OCI-LY3 (cell line): ENCODE results near the gene CALM1.
"Not testable (repeated sequence)": the region's sequence is repeated elsewhere in the genome, so short reads cannot be mapped to it uniquely, and the experiment has no call there.

ENCODE experiments used
- H2AFZ ChIP-seq: fragments of 200-600, 300-600 bp; shearing (Covaris generic); 2 replicates; pipeline ENCODE4 v1.6.0; 2014; ENCODE audit warnings: antibody characterized with exemption, low read depth, low read length
- H3K27ac ChIP-seq: fragments of 200-600, 300-600 bp; sonication (generic); 2 replicates; pipeline ENCODE4 v1.5.1; 2014; ENCODE audit warnings: mild to moderate bottlenecking, low read length, moderate library complexity, mixed read lengths
- H3K27me3 ChIP-seq: fragments of 200-600, 300-600 bp; sonication (generic); 2 replicates; pipeline ENCODE4 v1.6.1; 2014; ENCODE audit warnings: low read depth, low read length, mixed read lengths
- H3K36me3 ChIP-seq: fragments of 200-600, 300-600 bp; sonication (generic); replicated peaks from 2 replicates; pipeline ENCODE3; 2014; ENCODE audit warnings: low read depth, low read length, mixed read lengths
- H3K4me1 ChIP-seq: fragments of 300-600, 200-600 bp; sonication (generic); 2 replicates; pipeline ENCODE4 v1.6.1; 2014; ENCODE audit warnings: low read length, mixed read lengths
- H3K4me2 ChIP-seq: fragments of 200-600, 300-600 bp; sonication (generic); 2 replicates; pipeline ENCODE4 v1.6.1; 2014; ENCODE audit warnings: low read length, mixed read lengths
- H3K4me3 ChIP-seq: fragments of 300-600, 200-600 bp; sonication (generic); 2 replicates; pipeline ENCODE4 v1.5.1; 2014; ENCODE audit warnings: antibody characterized with exemption, mild to moderate bottlenecking, low read length, moderate library complexity
- H3K79me2 ChIP-seq: fragments of 300-600, 200-600 bp; shearing (Covaris generic); 2 replicates; pipeline ENCODE4 v1.6.1; 2014; ENCODE audit warnings: mild to moderate bottlenecking, low read length, mixed read lengths
- H3K9ac ChIP-seq: fragments of 300-600, 200-600 bp; shearing (Covaris generic); 2 replicates; pipeline ENCODE4 v1.6.0; 2014; ENCODE audit warnings: mild to moderate bottlenecking, low read length, moderate library complexity
- H3K9me3 ChIP-seq: fragments of 200-600, 300-600 bp; shearing (Covaris generic); 2 replicates; pipeline ENCODE4 v1.6.1; 2014; ENCODE audit warnings: low read length, mixed read lengths; ENCODE audit not compliant: insufficient read depth
- H4K20me1 ChIP-seq: fragments of 200-600, 300-600 bp; sonication (generic); 2 replicates; pipeline ENCODE4 v1.6.1; 2016; ENCODE audit warnings: low read length, mixed read lengths; ENCODE audit not compliant: insufficient read depth
- EZH2phosphoT487 ChIP-seq: fragments of 200-600 bp; shearing (Covaris generic); IDR thresholded peaks from 2 replicates; pipeline ENCODE4 v1.6.1; 2018; ENCODE audit warnings: antibody characterized with exemption, mixed run types, low read depth
- TF ChIP-seq, protein P1 (sequence below): fragments of 200-600, 300-600 bp; sonication (generic); IDR thresholded peaks from 2 replicates; pipeline ENCODE4 v1.5.1; 2014; ENCODE audit warnings: antibody characterized with exemption, low read length, low read depth

CALM1 gene

GRCh38 chr14:90388437-90388836 is 8.4 kb upstream of the CALM1 start:
- Histone ChIP-seq H2AFZ (no peak overlapping the region), H3K4me2 (no peak overlapping the region), H3K9me3 (no peaks in the 10 kb centered on the region)

DNA sequence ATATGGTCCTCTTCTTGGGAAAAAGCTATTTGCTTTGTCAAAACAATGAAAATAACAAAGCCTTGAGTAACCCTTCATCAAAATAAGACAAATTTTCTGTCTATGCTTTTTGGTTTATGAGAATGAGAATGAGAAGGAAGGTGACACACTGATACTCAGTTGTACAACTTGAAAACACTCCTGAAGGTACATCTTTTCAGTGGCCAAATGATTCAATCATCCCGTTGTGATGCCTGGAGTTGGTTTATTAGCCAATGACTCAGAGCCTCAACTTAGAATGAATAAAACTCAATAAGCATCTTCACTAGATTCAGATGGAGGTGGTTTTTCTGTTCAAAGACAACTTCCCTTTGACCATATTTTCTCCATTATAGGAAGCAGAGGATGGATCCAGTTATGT is 7.8 kb upstream of the CALM1 start:
- H3K4me3 ChIP-seq, result no peak overlapping the region
- H3K27ac ChIP-seq, result no peak overlapping the region
- no peak overlapping the region for H3K9ac ChIP-seq
- no peaks in the 10 kb centered on the region for H3K36me3 ChIP-seq
- no peak overlapping the region for H2AFZ ChIP-seq
- no peaks in the 10 kb centered on the region for H3K79me2 ChIP-seq
- H3K9me3 ChIP-seq, result no peaks in the 10 kb centered on the region
- H3K4me2 ChIP-seq, result no peak overlapping the region
- H4K20me1 ChIP-seq, result no peaks in the 10 kb centered on the region
- peaks cover 9% of the 10 kb centered on the region for H3K4me1 ChIP-seq
- TF ChIP-seq, protein P1, sequence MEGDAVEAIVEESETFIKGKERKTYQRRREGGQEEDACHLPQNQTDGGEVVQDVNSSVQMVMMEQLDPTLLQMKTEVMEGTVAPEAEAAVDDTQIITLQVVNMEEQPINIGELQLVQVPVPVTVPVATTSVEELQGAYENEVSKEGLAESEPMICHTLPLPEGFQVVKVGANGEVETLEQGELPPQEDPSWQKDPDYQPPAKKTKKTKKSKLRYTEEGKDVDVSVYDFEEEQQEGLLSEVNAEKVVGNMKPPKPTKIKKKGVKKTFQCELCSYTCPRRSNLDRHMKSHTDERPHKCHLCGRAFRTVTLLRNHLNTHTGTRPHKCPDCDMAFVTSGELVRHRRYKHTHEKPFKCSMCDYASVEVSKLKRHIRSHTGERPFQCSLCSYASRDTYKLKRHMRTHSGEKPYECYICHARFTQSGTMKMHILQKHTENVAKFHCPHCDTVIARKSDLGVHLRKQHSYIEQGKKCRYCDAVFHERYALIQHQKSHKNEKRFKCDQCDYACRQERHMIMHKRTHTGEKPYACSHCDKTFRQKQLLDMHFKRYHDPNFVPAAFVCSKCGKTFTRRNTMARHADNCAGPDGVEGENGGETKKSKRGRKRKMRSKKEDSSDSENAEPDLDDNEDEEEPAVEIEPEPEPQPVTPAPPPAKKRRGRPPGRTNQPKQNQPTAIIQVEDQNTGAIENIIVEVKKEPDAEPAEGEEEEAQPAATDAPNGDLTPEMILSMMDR, result no peak
- TF ChIP-seq EZH2phosphoT487, result no peak
- peaks cover 3% of the 10 kb centered on the region; the same call in 1 of the 2 replicates for H3K27me3 ChIP-seq

More at GRCh38 chr14:90388437-90388836, 8.4 kb upstream of the CALM1 start:
- Histone ChIP-seq H3K27me3 (peaks cover 3% of the 10 kb centered on the region; the same call in 1 of the 2 replicates), H3K4me1 (peaks cover 9% of the 10 kb centered on the region), H3K79me2 (no peaks in the 10 kb centered on the region), H3K4me3 (no peak overlapping the region), H4K20me1 (no peaks in the 10 kb centered on the region), H3K36me3 (no peaks in the 10 kb centered on the region), H3K9ac (no peak overlapping the region), H3K27ac (no peak overlapping the region)
- TF ChIP-seq, protein P1, result no peak
- TF ChIP-seq EZH2phosphoT487, result no peak

DNA sequence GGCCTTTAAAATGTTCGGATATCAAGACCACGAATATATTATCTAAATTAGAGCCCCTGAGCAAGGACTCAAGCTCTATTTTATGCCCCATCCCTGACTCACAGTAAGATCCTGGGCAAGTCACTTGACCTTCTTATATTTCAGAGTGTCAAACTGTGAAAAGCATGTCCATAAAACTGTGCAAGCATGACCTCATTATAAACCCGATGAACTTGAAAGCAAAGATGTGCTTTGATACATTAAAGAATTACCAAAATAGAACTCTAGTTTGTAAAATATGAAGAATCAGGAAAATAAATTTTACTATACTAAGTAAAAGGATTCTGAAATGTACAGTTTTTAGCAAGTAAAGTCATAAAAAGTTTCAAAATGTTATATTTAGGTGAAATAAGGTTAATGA is 2.9 kb upstream of the CALM1 start:
- H3K27me3 ChIP-seq, result peaks cover 6% of the 10 kb centered on the region; the same call in 1 of the 2 replicates
- H3K36me3 ChIP-seq, result no peaks in the 10 kb centered on the region
- no peaks in the 10 kb centered on the region for H3K9me3 ChIP-seq
- TF ChIP-seq EZH2phosphoT487, result no peak
- TF ChIP-seq, protein P1, result no peak
- H3K79me2 ChIP-seq, result peaks cover 20% of the 10 kb centered on the region
- no peak overlapping the region for H3K4me2 ChIP-seq
- no peak overlapping the region for H3K9ac ChIP-seq
- peaks cover 7% of the 10 kb centered on the region for H3K4me1 ChIP-seq
- H3K4me3 ChIP-seq, result no peak overlapping the region
- peaks cover 8% of the 10 kb centered on the region for H4K20me1 ChIP-seq
- no peak overlapping the region for H3K27ac ChIP-seq
- H2AFZ ChIP-seq, result no peak overlapping the region

- Histone ChIP-seq H3K4me1 (peaks cover 13% of the 10 kb centered on the region), H3K79me2 (peaks cover 28% of the 10 kb centered on the region), H4K20me1 (peaks cover 15% of the 10 kb centered on the region)
- H3K36me3 ChIP-seq, H3K27ac ChIP-seq, H2AFZ ChIP-seq, H3K9me3 ChIP-seq, H3K4me3 ChIP-seq, H3K9ac ChIP-seq, H3K27me3 ChIP-seq, H3K4me2 ChIP-seq: not testable (repeated sequence)
Observed at GRCh38 chr14:90394782-90395181, 2.0 kb upstream of the CALM1 start.
